Sciatic nerve (tissue), 2 donors: Measurements from ENCODE around the gene CABLES2. TPM values are rescaled to one million over a fixed set of nuclear protein-coding genes. Genes with fewer than 3 reads are reported as not detected.
A peak's percentile ranks its signal among the peaks of the same experiment; 100 is the strongest.

ENCODE experiments used
- ATAC-seq: fragments of 200-7000 bp; cut with Tn5 transposase; one replicate; pipeline ENCODE4 v1.9.1; 2020; ENCODE audit warnings: mild to moderate bottlenecking, moderate library complexity
- DNase-seq: peaks from one replicate; pipeline ENCODE4 v3.0.0-alpha.2; 2020; ENCODE audit warnings: low spot score
- intact Hi-C: fragments of 100-400 bp; cut with DNase I; formaldehyde crosslinking; loops from one replicate; pipeline ENCODE4 v1.14.2; 2022
- total RNA-seq: library from RNA; stranded (reverse); fragmentation: NEBNext Ultra II Directional; extraction: Animal tissue kit (Norgen Biotek cat#: 25700); gene quantifications from one replicate; pipeline ENCODE4 v1.2.1, GENCODE V29; 2021
- donor health status: DM: no; HTN: no; CAD: no.
- donor health status: DM: no; HTN: no; CAD: no.

The CABLES2 gene
- total RNA-seq, 1 donor from 2014 or later = 4.5 TPM

- ATAC-seq (peak; percentile 75), DNase-seq (no peak)
- intact Hi-C loops = no loop called here
These were observed 62.3 kb downstream of the CABLES2 start for GRCh38 chr20:62344782-62345181.

- ATAC-seq (no peak), DNase-seq (no peak)
- intact Hi-C loops = no loop called here
These were observed 63.0 kb downstream of the CABLES2 start for GRCh38 chr20:62344092-62344491.

GRCh38 chr20:62342910-62343309 is 64.2 kb downstream of the CABLES2 start:
- no peak for DNase-seq
- ATAC-seq = no peak
- intact Hi-C loops = no loop called here

- no peak for ATAC-seq
- no peak for DNase-seq
- intact Hi-C loops = no loop called here
These were observed 67.4 kb downstream of the CABLES2 start for GRCh38 chr20:62339647-62340062.

Other genes with a start within 250 kb of the CABLES2 start
- 31.4 TPM for gene MTG2, start 224.3 kb downstream of the CABLES2 start, total RNA-seq
- gene HRH3, start 187.0 kb downstream of the CABLES2 start, total RNA-seq = not detected
- gene OSBPL2, start 168.8 kb downstream of the CABLES2 start, total RNA-seq = 53.3 TPM
- 47.5 TPM for gene ADRM1, start 104.3 kb downstream of the CABLES2 start, total RNA-seq
- 232 TPM for gene LAMA5, start 40.0 kb downstream of the CABLES2 start, total RNA-seq
- 986 TPM for gene RPS21, start 20.2 kb downstream of the CABLES2 start, total RNA-seq
- gene RBBP8NL, start 20.3 kb upstream of the CABLES2 start, total RNA-seq = not detected
- gene GATA5, start 68.7 kb upstream of the CABLES2 start, total RNA-seq = 0.22 TPM
- gene SLCO4A1, start 235.2 kb upstream of the CABLES2 start, total RNA-seq = 31.1 TPM